ENCODE data around the gene BLCAP.

DNA sequence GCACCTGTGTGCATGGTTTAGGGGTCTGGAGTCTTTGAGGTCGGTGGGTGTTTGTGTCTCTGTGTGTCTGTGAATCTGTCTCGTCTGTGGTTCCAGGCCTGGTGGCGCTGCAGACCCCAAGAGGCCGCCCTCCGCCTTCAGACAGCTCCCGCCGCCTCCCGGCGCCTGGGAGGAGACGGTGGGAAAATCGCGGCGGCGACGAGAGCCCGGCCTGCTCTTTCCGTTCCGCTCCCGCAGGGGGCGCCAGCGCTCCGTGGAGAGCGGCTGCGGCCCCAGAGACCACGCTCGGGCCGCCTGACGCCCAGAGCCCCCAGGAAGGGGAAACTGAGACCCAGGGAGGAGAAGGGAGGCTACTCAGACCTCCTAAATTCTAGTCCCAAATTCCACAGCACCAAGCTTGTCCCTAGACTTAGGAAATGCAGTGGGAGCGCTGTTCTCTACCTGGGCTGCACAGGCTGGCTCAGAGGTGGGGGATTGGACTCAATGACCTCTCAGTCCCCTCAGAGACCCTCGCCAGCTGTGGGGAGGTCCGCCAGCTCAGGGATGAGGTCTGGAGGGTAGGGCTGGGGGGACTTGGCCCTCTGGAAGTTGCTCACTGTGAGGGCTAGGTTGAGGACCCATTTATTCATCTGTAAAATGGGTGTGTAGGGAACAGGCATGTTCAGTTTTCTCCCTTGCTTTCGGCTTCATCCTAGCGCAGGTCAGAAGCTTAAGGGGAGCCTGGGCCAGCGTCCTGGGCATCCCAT is 36.9 kb upstream of the BLCAP start:
- TF ChIP-seq, protein P1, sequence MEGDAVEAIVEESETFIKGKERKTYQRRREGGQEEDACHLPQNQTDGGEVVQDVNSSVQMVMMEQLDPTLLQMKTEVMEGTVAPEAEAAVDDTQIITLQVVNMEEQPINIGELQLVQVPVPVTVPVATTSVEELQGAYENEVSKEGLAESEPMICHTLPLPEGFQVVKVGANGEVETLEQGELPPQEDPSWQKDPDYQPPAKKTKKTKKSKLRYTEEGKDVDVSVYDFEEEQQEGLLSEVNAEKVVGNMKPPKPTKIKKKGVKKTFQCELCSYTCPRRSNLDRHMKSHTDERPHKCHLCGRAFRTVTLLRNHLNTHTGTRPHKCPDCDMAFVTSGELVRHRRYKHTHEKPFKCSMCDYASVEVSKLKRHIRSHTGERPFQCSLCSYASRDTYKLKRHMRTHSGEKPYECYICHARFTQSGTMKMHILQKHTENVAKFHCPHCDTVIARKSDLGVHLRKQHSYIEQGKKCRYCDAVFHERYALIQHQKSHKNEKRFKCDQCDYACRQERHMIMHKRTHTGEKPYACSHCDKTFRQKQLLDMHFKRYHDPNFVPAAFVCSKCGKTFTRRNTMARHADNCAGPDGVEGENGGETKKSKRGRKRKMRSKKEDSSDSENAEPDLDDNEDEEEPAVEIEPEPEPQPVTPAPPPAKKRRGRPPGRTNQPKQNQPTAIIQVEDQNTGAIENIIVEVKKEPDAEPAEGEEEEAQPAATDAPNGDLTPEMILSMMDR (IDR thresholded peaks at IDR 0.05; ENCODE audit: low read depth, low read length, poor library complexity, severe bottlenecking) = peak; percentile 89
- TF ChIP-seq EZH2phosphoT487 (IDR thresholded peaks at IDR 0.05; ENCODE audit: borderline replicate concordance, low read length) = no peak
